ENCODE results near the gene SULT1C3. TPM values are rescaled to one million over a fixed set of nuclear protein-coding genes. Genes with fewer than 3 reads are reported as not detected.
A peak's percentile ranks its signal among the peaks of the same experiment; 100 is the strongest.

SULT1C3 gene
- total RNA-seq, 1 donor from 2014 or later: not detected

GRCh38 chr2:108212671-108213070, 27.1 kb upstream of the SULT1C3 start:
- no peaks in the 10 kb centered on the region for H3K9me3 ChIP-seq (ENCODE audit: insufficient read depth, low read depth, low read length)
- H3K27ac ChIP-seq (ENCODE audit: low read depth, low read length): no peak overlapping the region
- peaks cover 3% of the 10 kb centered on the region for H3K4me1 ChIP-seq (ENCODE audit: insufficient read depth, low read length)
- no peak overlapping the region for H2AFZ ChIP-seq (ENCODE audit: low read depth, low read length)
- no peaks in the 10 kb centered on the region for H3K36me3 ChIP-seq (ENCODE audit: insufficient read depth, low read length)
- TF ChIP-seq CTCF (IDR thresholded peaks at IDR 0.05; ENCODE audit: insufficient read depth, low read depth, low read length) (no peak), EZH2 (IDR thresholded peaks at IDR 0.05; ENCODE audit: insufficient read depth, low read length) (no peak)
- no peaks in the 10 kb centered on the region for H3K27me3 ChIP-seq (ENCODE audit: insufficient read depth, low read length)
- peaks cover 4% of the 10 kb centered on the region for H3K27me3 Mint-ChIP-seq (ENCODE audit: low read depth, unreplicated experiment)
- H3K4me2 ChIP-seq (ENCODE audit: low read length): no peak overlapping the region
- no peak overlapping the region for H3K4me3 ChIP-seq (ENCODE audit: insufficient read depth, low read depth, low read length)
- FAIRE-seq (no peak), DNase-seq (ENCODE audit: low read depth) (no peak)
- H4K20me1 ChIP-seq (ENCODE audit: insufficient read depth, low read length): no peaks in the 10 kb centered on the region
- no peak overlapping the region for H3K27ac Mint-ChIP-seq (ENCODE audit: unreplicated experiment)
- peaks cover 3% of the 10 kb centered on the region for H3K9me3 Mint-ChIP-seq (ENCODE audit: unreplicated experiment)
- H3K4me3 Mint-ChIP-seq (ENCODE audit: unreplicated experiment): no peak overlapping the region
- no peaks in the 10 kb centered on the region for H3K4me1 Mint-ChIP-seq (ENCODE audit: low read depth, unreplicated experiment)
- no peaks in the 10 kb centered on the region for H3K36me3 Mint-ChIP-seq (ENCODE audit: low read depth, unreplicated experiment)
- no peak overlapping the region for H3K9ac ChIP-seq (ENCODE audit: low read length)
- no peaks in the 10 kb centered on the region for H3K79me2 ChIP-seq (ENCODE audit: insufficient read depth, low read length)

- H3K9ac ChIP-seq (ENCODE audit: low read length): no peak overlapping the region
- DNase-seq (ENCODE audit: low read depth): peak; percentile 19
- H3K27me3 Mint-ChIP-seq (ENCODE audit: low read depth, unreplicated experiment): no peaks in the 10 kb centered on the region
- H3K4me3 ChIP-seq (ENCODE audit: insufficient read depth, low read depth, low read length): no peak overlapping the region
- H3K4me2 ChIP-seq (ENCODE audit: low read length): peak overlapping the region; percentile 43
- no peaks in the 10 kb centered on the region for H3K9me3 Mint-ChIP-seq (ENCODE audit: unreplicated experiment)
- H3K27me3 ChIP-seq (ENCODE audit: insufficient read depth, low read length): no peaks in the 10 kb centered on the region
- H3K27ac Mint-ChIP-seq (ENCODE audit: unreplicated experiment): no peak overlapping the region
- H3K36me3 Mint-ChIP-seq (ENCODE audit: low read depth, unreplicated experiment): no peaks in the 10 kb centered on the region
- no peaks in the 10 kb centered on the region for H3K36me3 ChIP-seq (ENCODE audit: insufficient read depth, low read length)
- no peaks in the 10 kb centered on the region for H4K20me1 ChIP-seq (ENCODE audit: insufficient read depth, low read length)
- H3K79me2 ChIP-seq (ENCODE audit: insufficient read depth, low read length): no peaks in the 10 kb centered on the region
- H3K27ac ChIP-seq (ENCODE audit: low read depth, low read length): no peak overlapping the region
- no peak for FAIRE-seq
- H3K4me1 Mint-ChIP-seq (ENCODE audit: low read depth, unreplicated experiment): no peaks in the 10 kb centered on the region
- peak overlapping the region; percentile 74 for H2AFZ ChIP-seq (ENCODE audit: low read depth, low read length)
- H3K9me3 ChIP-seq (ENCODE audit: insufficient read depth, low read depth, low read length): no peaks in the 10 kb centered on the region
- H3K4me1 ChIP-seq (ENCODE audit: insufficient read depth, low read length): peaks cover 3% of the 10 kb centered on the region
- no peak overlapping the region for H3K4me3 Mint-ChIP-seq (ENCODE audit: unreplicated experiment)
- TF ChIP-seq EZH2 (IDR thresholded peaks at IDR 0.05; ENCODE audit: insufficient read depth, low read length): no peak
- TF ChIP-seq CTCF (IDR thresholded peaks at IDR 0.05; ENCODE audit: insufficient read depth, low read depth, low read length): peak; percentile 33
Measured at GRCh38 chr2:108215794-108216211, 24.0 kb upstream of the SULT1C3 start.

- Mint-ChIP-seq H3K27me3 (ENCODE audit: low read depth, unreplicated experiment) (no peaks in the 10 kb centered on the region), H3K27ac (ENCODE audit: unreplicated experiment) (no peak overlapping the region), H3K4me3 (ENCODE audit: unreplicated experiment) (no peak overlapping the region), H3K9me3 (ENCODE audit: unreplicated experiment) (no peaks in the 10 kb centered on the region), H3K4me1 (ENCODE audit: low read depth, unreplicated experiment) (no peaks in the 10 kb centered on the region), H3K36me3 (ENCODE audit: low read depth, unreplicated experiment) (no peaks in the 10 kb centered on the region)
- Histone ChIP-seq H3K27me3 (ENCODE audit: insufficient read depth, low read length) (no peaks in the 10 kb centered on the region), H2AFZ (ENCODE audit: low read depth, low read length) (no peak overlapping the region), H4K20me1 (ENCODE audit: insufficient read depth, low read length) (no peaks in the 10 kb centered on the region), H3K36me3 (ENCODE audit: insufficient read depth, low read length) (no peaks in the 10 kb centered on the region), H3K9ac (ENCODE audit: low read length) (no peak overlapping the region), H3K27ac (ENCODE audit: low read depth, low read length) (no peak overlapping the region), H3K4me1 (ENCODE audit: insufficient read depth, low read length) (peaks cover 3% of the 10 kb centered on the region), H3K79me2 (ENCODE audit: insufficient read depth, low read length) (no peaks in the 10 kb centered on the region), H3K4me2 (ENCODE audit: low read length) (no peak overlapping the region), H3K4me3 (ENCODE audit: insufficient read depth, low read depth, low read length) (no peak overlapping the region), H3K9me3 (ENCODE audit: insufficient read depth, low read depth, low read length) (no peaks in the 10 kb centered on the region)
- DNase-seq (ENCODE audit: low read depth): no peak
- no peak for FAIRE-seq
- TF ChIP-seq CTCF (IDR thresholded peaks at IDR 0.05; ENCODE audit: insufficient read depth, low read depth, low read length): no peak
Measured at GRCh38 chr2:108217211-108217610, 22.6 kb upstream of the SULT1C3 start.

Data from astrocyte (in vitro differentiated cells and primary cell).